Activated CD4-positive, CD25-positive, alpha-beta regulatory T cell (primary cell): ENCODE results near the gene SIRPG.
"Not testable (repeated sequence)": the region's sequence is repeated elsewhere in the genome, so short reads cannot be mapped to it uniquely, and the experiment has no call there.

Experiments
- DNase-seq, 4 experiments: peaks; one replicate each; lab custom pipeline; 2025; lab: John Stamatoyannopoulos, UW

SIRPG gene

GRCh38 chr20:1671891-1672669 is 14.5 kb upstream of the SIRPG start:
- DNase-seq: no peak

DNA sequence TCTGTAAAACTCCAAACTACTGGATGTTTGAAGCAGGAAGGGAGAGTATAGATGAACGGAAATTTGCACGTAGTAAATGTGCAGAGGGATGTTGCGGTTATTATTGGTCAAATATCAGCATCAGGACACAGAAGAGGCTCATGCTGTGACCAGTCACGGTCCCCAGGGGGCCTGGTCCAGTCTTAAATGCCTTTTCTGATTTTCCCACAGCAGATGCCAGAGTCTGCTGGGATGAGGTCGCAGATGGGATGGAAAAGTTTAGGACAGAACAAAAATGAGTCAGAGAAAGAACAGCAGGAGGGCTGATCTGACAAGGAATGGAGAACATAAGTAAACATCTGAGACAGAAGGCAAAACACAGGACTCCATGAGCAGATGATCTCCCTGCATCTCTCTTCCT is 11.7 kb upstream of the SIRPG start:
- no peak for DNase-seq

DNA sequence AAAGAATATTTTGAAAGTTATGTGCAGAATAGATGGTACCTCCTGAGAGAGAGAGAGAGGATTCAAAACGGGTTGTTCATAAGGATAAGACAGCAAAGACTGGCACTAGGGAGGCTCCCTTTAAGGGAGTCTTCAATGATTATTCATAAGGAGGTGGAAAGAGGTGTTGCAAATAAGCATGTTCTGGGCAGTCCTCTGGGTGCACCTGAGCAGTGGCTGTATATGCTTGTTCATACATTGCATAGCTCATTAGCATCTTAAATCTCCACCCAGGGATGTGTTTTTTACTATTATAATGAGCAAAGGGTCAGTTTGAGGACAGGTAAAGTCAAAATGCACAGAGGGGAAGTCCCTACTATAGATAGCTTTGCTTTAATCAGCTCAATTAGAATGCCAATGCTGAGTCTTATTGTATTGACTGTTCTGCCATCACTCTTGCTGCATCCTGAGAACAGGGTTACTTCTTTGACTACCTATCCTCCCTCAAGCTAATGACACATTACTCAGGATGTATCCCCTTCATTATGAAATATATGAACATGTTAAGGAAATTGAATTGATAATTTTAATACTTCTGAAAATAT is 10.0 kb upstream of the SIRPG start:
- DNase-seq: no peak

DNA sequence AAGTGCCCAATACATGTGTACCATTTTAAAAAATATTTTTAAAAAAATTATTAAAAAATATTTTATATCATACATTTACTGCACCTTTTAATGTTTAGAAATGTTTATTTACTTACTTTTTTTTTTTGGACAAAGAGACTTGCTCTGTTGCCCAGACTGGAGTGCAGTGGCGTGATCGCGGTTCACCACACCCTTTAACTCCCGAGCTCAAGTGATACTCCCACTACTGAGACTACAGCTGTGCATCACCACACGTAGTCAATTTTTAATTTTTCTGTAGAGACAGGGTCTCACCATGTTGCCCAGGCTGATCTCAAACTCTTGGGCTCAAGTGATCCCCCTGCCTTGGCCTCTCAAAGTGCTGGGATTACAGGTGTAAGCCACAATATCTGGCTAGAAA is 9.2 kb upstream of the SIRPG start:
- DNase-seq: no peak

DNA sequence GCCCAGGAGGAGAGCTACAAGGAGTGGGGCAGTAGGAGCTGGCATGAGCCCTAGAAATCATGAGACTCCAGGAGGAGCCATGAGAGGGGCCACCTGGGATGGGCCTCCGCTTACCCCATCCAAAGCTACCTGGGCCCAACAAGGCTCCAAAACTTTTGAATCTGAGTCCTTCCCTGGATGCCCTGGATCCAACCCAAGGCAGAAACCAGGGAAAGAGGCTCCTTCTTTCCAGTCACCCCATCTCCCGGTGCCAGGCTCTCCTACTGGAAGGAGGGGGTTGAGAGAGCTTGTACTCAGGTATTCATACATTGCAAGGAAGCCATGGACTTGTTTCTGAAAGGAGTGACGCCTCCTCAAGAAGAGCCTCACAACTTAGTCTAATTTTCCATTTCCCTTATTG is 7.8 kb upstream of the SIRPG start:
- no peak for DNase-seq

DNA sequence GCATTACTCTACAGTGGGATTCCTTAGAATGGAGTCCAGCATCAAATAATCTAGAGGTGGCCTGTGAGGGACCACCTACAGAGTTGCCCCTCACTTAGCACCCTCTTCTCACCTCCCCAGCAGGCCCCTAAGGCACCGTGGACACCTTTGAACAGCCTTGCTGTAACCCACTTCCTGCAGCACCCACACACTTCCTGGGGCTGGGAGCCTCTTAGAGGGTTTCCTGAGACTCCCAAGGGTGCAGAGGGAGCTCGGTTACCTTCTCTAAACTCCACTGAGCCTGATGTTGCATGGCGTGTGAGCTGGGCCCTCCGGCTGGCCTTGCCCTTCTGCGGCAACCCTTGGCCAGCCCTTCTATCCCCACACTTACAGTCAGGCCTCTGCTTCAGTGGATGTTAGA is 7.3 kb upstream of the SIRPG start:
- peak in 3 of 4 experiments; percentile 11 to 22 (median 19) for DNase-seq

GRCh38 chr20:1663917-1664316 is 6.3 kb upstream of the SIRPG start:
- DNase-seq: no peak

DNA sequence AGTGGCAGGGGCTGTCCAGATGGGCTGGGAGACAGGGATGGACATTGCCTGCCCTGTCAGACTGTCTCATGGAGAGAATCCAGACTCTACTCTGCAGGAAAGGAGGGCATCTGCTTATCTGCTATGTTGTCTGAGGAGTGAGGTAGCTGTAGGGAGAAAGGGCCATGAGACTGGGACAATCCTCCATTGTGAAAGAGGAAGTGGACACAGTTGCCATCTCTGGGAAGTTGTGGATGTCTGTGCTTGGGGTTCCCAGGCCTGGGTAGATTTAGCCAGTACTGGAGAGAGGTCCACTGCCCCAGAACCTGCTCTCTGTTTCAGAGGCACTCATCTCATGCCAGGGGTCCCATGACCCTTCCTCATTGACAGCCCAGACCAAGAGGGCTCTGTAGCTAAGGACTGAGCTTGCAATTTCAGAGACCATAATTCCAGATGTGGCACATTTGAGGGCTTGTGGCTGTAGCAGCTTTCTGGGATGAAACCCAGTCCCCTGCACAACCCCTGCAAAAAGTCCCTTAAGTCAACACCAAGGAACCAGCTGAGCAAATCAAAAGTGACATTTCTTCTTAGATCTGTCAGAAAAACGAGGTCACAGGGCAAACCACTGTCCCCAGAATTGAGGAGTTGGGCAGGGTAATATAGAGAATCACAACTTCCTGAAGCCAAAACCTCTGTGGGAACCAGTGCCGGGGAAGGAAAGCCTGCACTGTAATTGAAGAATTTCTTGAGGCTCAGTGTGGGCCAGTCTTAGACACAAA is 4.1 kb upstream of the SIRPG start:
- no peak for DNase-seq

DNA sequence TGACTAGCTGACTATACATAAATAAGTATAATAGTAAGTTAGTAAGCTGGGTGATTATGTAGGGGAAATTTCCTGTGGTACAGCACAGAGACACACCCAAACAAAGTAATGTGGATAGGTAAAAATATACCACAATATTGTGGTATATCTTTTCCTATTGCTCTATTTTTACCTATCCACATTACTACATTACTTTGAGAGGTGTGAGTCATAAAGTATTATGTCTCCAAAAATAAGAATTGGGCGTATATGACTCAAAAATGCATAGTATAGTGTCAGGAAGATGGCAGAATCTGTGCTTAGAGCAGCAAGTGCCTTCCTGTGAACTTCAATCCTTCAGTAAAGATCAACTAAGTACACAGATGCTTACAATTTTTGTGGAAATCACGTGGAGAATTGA is 2.7 kb upstream of the SIRPG start:
- DNase-seq: no peak

GRCh38 chr20:1656844-1657243 is 735 bp downstream of the SIRPG start:
- no peak for DNase-seq

DNA sequence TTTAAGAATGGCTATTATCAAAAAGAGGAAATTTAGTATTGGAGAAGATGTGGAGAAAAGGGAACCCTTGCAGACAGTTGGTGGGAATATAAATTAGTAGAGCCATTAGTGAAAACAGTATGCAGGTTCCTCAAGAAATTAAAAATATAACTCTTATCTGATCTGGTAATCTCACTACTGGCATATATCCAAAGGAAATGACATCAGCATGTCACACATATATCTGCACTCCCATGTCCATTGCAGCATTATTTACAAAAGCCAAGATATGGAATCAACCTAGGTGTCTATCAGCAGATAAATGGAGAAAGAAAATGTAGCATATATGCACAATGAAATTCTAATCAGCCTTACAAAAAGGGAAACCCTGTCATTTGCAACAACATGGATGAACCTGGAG is 2.6 kb downstream of the SIRPG start:
- no peak for DNase-seq

- no peak for DNase-seq
These were observed 4.6 kb downstream of the SIRPG start for GRCh38 chr20:1652960-1653359.

GRCh38 chr20:1652104-1652503 is 5.5 kb downstream of the SIRPG start:
- no peak for DNase-seq

DNA sequence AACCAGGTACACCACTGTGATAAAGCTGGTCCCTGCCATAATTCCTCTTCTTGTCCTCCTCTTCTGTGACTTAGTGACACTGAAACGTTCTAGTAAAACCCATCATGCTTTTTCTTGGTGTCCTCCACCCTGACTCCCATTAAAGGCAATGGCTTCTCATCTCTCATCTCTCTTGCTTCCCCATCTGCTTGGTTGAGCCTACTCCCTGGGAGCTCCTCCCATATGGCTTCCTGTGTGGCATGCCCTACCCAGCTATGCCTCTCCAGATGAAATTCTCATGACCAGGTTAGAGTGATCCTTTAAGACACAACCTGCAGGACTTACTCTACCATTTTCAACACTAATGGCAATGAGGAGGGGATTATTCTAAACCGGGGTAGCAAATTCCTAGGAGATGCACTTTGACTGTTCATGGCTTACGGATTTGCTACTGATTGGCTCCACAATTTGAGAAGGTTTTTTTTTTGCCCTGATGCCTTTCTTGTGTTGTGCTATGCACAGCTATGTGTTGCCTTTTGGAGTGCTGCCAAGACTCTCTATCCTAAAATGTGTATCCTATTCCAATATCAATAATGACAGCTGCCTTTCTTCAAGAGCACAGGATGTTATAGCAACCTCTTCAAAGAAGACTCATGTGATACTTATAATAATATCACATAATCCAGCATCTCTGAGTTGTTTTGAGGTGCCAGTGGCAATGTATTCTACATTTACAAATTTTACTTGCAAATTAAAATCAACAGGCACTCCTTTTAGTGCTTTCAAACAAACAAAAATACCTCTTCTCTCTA is 6.1 kb downstream of the SIRPG start:
- DNase-seq: no peak

DNA sequence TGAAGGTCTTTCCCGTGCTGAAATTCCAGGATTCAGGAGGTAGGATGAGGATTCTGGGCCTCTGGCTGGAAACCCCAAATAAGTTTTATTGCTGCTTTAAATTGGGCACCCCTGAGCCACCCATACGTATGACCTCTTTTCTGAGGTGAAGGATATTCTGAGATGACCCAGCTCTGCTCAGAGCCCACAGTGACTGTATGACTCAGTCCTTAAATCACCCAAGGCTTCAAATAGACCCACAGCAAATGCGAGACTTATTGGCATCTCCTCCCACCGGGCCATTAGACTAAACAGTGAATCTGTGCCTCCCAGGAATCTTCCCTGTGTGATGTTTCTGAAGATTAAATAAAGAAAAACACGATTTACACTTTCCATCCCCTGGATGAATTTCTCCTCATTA is 9.5 kb downstream of the SIRPG start:
- DNase-seq: no peak

DNA sequence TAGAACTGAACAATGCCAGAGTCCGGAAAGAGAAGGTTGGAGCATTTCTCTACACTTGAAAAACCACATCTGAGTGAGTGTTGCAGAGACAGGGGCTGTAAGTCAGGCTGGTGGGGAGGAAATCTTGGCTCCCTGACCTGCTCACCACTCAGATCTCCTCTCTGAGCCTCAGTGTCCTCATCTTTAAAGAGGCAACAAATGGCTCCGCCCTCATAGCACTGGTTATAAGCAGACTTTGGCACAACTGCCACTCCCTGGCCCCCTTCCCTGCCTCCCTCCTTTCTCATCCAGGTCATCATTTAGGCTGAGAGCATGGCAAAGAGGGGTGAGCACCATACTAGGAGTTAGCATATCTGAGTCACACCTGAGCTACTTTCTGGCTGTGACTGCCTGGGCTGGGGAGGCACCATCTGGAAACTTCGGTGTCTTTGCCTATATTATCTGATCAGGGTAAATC is 10.6 kb downstream of the SIRPG start:
- DNase-seq: no peak

GRCh38 chr20:1644101-1644962 is 13.2 kb downstream of the SIRPG start:
- no peak for DNase-seq

DNA sequence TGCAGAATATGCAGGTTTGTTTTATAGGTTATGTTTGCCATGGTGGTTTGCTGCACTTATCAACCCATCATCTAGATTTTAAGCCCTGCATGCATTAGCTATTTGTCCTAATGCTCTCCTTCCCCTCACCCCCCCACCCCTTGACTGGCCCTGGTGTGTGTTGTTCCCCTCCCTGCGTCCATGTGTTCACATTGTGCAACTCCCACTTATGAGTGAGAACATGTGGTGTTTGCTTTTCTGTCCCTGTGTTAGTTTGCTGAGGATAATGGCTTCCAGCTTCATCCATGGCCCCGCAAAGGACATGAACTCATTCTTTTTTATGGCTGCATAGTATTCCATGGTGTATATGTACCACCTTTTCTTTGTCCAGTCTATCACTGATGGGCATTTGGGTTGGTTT is 18.9 kb downstream of the SIRPG start:
- DNase-seq: not testable (repeated sequence)

- no peak for DNase-seq
These were observed 19.8 kb downstream of the SIRPG start for GRCh38 chr20:1637755-1638154.

- no peak for DNase-seq
These were observed 20.4 kb downstream of the SIRPG start for GRCh38 chr20:1637226-1637625.

DNA sequence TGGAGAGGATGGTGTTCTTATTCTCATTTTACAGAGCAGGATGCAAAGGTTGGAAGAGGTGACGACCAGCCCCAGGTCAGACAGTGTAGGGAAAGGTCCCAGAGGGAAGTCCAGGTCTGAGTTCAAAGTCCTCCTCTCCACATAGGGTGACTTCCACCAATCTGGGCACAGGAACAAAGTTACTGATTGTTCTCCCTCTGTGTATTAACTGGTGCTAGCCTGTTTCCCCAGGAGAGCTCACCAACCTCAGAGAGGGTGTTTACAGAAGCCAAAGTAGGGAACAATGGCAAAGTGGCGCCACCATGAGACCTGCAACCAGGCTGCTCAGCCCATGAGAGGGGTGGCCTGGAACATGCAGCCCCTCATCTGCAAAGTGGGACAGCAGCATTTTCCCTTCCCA is 21.0 kb downstream of the SIRPG start:
- DNase-seq: no peak
